Left hindlimb (tissue), 1 donor: ENCODE results near the gene FYN.

Experiments
- DNase-seq: peaks from one replicate; pipeline ENCODE4 v3.0.0-alpha.2; 2018

Gene FYN

DNA sequence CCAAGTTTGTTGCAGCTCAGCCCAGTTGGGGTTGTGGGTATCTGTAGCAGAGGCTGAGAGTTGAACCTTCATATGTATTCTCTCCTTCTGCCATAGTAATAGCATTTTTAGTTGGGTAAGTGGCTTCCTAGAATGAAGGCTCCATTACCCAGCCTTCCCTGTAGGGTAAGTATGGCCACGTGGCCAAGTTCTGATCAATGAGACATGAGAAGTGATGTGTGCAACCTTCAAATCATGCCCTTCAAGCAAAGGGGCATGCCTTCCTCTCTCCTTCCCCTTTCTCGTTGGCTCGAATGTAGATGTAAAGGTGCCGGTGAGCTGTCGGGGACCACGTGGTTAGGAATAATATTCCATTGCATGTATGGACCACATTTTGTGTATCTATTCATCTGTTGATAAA is 254.8 kb downstream of the FYN start:
- no peak for DNase-seq

DNA sequence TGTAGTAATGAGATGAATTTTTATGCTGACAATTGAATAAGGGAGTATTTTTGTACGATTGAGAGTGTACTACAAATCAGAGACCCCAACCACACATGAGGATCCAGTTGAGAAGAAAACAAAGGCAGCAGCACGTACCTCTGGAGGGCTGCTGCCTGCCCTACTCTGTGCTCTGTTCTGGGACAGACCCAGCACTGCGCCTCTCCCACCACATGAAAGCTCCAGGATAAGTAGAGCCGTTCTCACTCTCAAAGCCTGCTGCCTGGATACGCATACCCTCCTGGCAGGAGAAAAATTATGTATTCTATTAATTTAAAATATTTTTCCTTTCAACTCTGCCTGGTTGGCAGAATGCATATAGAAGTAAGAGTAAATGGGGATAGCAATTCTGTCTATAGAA is 256.1 kb downstream of the FYN start:
- no peak for DNase-seq

DNA sequence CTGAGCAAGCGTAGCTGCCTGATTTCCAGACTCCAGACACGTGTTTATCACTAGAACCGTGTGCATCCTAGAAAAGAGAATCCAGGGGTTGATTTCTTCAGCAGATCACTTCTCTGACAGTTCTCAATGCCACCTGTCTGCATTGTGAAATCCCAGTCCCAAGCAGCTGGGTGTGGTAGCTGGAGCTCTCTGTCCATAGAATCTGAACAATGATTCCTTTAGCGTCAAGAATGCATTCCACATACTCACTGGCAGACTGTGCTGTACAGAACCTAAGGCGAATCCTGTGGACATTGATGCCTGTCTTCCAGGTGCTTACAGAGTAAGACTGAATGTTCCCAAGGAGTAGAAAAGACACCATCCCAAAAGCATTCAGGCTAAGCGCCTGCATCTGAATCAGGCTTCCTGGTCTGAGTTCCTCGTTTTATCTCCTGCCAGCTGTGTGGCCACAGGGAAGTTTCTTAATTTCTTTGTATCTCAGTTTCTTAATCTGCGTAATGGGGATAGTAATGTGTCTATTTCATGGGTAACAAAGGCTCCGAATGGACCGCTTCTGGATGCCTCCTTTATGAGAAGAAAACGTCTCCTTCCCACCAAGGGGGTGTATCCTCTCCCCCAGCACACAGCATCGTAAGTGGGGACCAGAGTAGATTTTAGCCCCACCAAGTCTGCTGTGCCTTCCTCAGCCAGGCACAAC is 257.2 kb downstream of the FYN start:
- no peak for DNase-seq

DNA sequence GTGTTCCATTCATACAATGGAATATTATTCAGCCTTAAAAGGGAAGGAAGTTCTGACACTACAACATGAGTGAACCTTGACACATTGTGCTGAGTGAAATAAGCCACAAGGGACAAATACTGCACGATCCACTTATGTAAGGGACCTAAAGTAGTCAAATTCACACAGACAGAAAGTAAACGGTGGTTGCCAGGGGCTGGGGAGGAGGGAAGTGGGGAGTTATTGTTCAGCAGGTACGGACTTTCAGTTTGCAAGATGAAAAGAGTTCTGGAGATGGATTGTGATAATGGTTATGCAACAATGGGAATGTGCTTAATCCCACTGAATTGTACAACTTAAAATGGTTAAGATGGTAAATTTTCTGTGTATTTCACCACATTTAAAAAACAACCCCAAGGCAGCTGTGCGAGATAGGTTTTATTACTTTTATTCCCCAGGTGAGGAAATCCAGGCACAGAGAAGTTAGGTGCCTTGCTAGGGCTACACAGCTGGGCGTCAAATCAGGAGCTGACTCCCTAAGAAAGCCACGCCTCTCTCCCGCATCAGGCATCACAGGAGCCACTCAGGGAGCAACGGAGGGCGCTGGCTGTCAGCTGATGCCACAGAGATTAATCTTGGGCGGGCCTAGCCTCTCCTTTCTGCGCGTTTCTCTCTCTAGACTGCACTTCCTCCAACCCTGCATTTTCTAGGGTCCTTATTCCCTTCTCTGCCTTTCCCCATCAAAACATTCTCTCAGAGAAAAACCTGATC is 258.2 kb downstream of the FYN start:
- no peak for DNase-seq

DNA sequence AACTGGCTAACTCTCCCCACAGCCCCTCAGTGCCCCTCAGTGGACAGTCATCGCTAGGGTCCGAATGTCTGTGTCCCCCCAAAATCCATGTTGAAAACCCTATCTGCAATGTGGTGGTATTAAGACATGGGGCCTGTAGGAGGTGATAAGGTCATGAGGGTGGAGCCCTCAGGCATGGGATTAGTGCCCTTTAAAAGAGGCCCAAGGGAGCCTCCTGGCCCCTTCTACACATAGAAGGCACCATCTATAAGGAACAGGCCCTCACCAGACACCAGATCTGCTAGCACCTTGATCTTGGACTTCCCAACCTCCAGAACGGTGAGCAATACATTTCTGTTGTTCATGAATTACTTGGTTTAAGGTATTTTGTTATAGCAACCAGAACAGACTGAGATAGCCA is 260.9 kb downstream of the FYN start:
- no peak for DNase-seq

DNA sequence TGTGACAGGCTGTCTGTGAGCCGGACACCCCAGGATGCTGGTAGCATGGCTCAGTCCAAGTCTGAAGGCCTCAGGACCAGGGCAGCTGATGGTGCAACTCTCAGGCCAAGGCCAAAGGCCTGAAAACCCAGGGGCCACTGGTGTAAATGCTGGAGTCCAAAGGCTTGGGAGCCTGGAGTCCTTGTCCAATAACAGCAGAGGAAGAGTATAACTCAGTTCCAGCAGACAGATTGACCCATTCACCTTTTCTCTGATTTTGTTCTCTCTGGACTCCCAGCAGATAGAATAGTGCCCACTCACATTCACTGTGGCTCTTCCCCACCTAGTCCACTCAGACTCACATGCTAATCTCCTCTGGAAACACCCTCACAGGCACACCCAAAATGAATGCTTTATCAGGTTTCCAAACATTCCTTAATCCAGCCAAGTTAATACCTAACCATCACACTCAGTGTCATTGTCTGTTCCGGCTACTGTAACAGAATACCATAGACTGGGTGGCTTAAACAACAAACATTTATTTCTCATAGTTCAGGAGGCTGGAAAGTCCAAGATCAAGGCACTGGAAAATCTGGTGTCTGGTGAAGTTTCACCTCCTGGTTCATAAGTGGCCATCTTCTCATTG is 262.6 kb downstream of the FYN start:
- no peak for DNase-seq
